ENCODE measurements around the gene TBX4. TPM values are rescaled to one million over a fixed set of nuclear protein-coding genes. Genes with fewer than 3 reads are reported as not detected.

Gene TBX4
- total RNA-seq, 1 experiment from 2014 or later, result not detected

DNA sequence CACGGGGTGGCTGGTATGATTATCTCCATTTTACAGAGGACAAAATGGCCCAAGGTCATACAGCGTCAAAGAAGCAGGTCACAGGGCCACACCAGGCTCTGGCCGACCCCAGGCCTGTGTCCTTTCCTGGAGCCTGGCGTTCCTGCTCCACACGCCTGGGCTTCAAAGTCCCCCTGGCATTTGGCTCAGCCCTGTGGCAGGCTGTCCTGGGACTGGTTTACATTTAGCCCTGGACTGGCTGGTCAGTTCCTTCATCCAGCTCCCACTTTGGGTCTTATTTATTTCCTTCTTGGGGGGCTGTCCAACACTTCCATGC is 37.3 kb upstream of the TBX4 start:
- CTCF ChIA-PET, result interaction anchor here (0.7 to 0.9 kb wide), 2 partner anchors 147 to 160 kb away, joined by 3 to 6 read pairs; no protein-coding TSS in a partner anchor
- BruUV-seq (replicated peaks), result no TSS peak
- H3K9me3 ChIP-seq (ENCODE audit: low read length), result no peaks in the 10 kb centered on the region
- H3K9ac ChIP-seq (ENCODE audit: low read length), result no peak overlapping the region
- H3F3A ChIP-seq (ENCODE audit: low read length, unreplicated experiment), result no peaks in the 10 kb centered on the region
- no peak overlapping the region for H3K27ac ChIP-seq (ENCODE audit: low read length)
- no peak overlapping the region for H3K4me3 ChIP-seq (ENCODE audit: low read length)
- no peaks in the 10 kb centered on the region for H3K27me3 ChIP-seq (ENCODE audit: low read length)
- no peaks in the 10 kb centered on the region for H4K20me1 ChIP-seq (ENCODE audit: low read length)
- H3K4me1 ChIP-seq (ENCODE audit: insufficient read depth, low read length), result peaks cover 25% of the 10 kb centered on the region
- DNase-seq (no peak), ATAC-seq (no peak)
- intact Hi-C loops (cut with micrococcal nuclease), result loop anchor here (5.0 to 10.0 kb wide), 2 partner anchors 270 to 513 kb away; no protein-coding TSS in a partner anchor
- POLR2A ChIA-PET (ENCODE audit: unreplicated experiment), result no interaction called here
- no peak overlapping the region for H3K4me2 ChIP-seq (ENCODE audit: low read length)
- peaks cover 9% of the 10 kb centered on the region for H3K79me2 ChIP-seq (ENCODE audit: low read length)
- H3K36me3 ChIP-seq (ENCODE audit: low read depth, low read length), result no peaks in the 10 kb centered on the region
- H3K9me2 ChIP-seq (replicated peaks; ENCODE audit: low read length), result no peaks in the 10 kb centered on the region
- H2AFZ ChIP-seq (ENCODE audit: low read length), result no peak overlapping the region
- TF ChIP-seq, protein P1, sequence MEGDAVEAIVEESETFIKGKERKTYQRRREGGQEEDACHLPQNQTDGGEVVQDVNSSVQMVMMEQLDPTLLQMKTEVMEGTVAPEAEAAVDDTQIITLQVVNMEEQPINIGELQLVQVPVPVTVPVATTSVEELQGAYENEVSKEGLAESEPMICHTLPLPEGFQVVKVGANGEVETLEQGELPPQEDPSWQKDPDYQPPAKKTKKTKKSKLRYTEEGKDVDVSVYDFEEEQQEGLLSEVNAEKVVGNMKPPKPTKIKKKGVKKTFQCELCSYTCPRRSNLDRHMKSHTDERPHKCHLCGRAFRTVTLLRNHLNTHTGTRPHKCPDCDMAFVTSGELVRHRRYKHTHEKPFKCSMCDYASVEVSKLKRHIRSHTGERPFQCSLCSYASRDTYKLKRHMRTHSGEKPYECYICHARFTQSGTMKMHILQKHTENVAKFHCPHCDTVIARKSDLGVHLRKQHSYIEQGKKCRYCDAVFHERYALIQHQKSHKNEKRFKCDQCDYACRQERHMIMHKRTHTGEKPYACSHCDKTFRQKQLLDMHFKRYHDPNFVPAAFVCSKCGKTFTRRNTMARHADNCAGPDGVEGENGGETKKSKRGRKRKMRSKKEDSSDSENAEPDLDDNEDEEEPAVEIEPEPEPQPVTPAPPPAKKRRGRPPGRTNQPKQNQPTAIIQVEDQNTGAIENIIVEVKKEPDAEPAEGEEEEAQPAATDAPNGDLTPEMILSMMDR (conservative IDR thresholded peaks at IDR 0.05; ENCODE audit: low read depth, low read length), result no peak
- TF ChIP-seq EZH2 (IDR thresholded peaks at IDR 0.05; ENCODE audit: low read length, unreplicated experiment) (no peak), EZH2phosphoT487 (IDR thresholded peaks at IDR 0.05; ENCODE audit: borderline replicate concordance, low read length) (no peak)

DNA sequence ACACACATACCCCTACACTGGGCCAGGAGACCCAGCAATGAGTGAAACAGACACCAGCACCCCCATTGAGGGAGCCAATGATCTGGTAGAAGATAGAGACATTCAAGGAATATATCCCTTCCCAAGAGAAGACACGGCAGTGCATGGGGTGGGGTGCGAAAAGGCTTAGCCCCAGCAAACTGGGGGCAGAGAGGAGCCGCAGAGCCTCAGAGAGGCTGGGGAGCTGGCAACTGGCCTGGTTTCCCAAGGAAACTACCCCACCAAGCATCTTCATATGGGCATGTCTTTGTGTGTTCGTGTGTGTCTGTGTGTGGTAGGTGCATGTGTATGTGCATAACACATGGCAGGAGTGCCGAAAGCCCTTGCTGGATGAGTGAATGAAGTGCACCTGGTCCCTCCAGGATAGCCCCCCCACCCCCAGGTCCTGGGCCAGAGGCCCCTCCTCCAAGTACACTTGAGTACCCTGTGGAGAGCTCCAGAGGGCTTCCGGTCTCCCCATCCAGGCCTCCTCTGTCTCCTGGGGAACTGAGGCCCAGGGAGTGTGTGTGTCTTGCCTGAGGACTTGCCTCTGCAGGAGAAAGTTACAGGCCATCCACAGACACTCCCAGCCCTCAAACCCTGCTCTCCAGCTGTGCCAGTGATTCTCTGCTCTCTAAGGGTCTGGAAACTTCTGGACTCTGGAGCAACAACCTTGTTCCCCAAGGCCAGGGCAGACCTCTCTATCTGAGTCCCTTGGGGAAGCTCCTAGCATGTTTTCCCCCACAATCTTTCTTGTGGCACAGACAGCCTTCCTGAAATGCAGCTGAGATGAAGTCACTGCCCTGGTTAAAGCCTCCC is 36.6 kb upstream of the TBX4 start:
- Histone ChIP-seq H2AFZ (ENCODE audit: low read length) (no peak overlapping the region), H3K4me2 (ENCODE audit: low read length) (no peak overlapping the region), H3K4me1 (ENCODE audit: insufficient read depth, low read length) (peaks cover 25% of the 10 kb centered on the region), H3K4me3 (ENCODE audit: low read length) (no peak overlapping the region), H3K9me3 (ENCODE audit: low read length) (no peaks in the 10 kb centered on the region), H3K36me3 (ENCODE audit: low read depth, low read length) (no peaks in the 10 kb centered on the region), H4K20me1 (ENCODE audit: low read length) (no peaks in the 10 kb centered on the region), H3F3A (ENCODE audit: low read length, unreplicated experiment) (no peaks in the 10 kb centered on the region), H3K9ac (ENCODE audit: low read length) (no peak overlapping the region), H3K27ac (ENCODE audit: low read length) (no peak overlapping the region), H3K27me3 (ENCODE audit: low read length) (no peaks in the 10 kb centered on the region), H3K79me2 (ENCODE audit: low read length) (peaks cover 9% of the 10 kb centered on the region), H3K9me2 (replicated peaks; ENCODE audit: low read length) (no peaks in the 10 kb centered on the region)
- ATAC-seq, result no peak
- intact Hi-C loops (cut with micrococcal nuclease), result loop anchor here (1.0 to 10.0 kb wide), 3 partner anchors 136 to 269 kb away; no protein-coding TSS in a partner anchor
- TF ChIP-seq EZH2phosphoT487 (IDR thresholded peaks at IDR 0.05; ENCODE audit: borderline replicate concordance, low read length), result no peak
- TF ChIP-seq, protein P1 (conservative IDR thresholded peaks at IDR 0.05; ENCODE audit: low read depth, low read length), result no peak
- no peak for TF ChIP-seq EZH2 (IDR thresholded peaks at IDR 0.05; ENCODE audit: low read length, unreplicated experiment)
- CTCF ChIA-PET, result interaction anchor here (0.5 to 1.2 kb wide), 5 partner anchors 136 to 408 kb away, joined by 3 to 9 read pairs (median 4); no protein-coding TSS in a partner anchor
- POLR2A ChIA-PET (ENCODE audit: unreplicated experiment), result interaction anchor here (0.6 kb wide), 1 partner anchor 11 kb away, joined by 3 read pairs; no protein-coding TSS in a partner anchor
- no peak for DNase-seq
- BruUV-seq (replicated peaks), result no TSS peak

DNA sequence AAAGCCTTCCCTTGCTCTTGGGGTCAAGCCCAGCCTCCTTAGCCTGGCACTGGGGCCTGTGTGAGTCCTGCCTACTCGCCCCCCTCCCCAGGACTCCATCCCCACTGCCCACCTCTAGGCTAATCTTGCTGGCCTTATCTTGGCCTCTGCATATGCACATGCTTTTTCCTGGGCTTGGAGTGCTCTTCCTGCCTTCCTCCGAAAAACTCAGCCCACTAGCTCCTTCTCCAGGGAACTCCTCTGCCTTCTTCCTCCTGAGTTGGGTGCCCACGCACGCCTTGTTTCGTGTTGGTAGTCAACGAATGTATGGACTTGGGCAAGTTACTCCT is 36.0 kb upstream of the TBX4 start:
- BruUV-seq (replicated peaks), result no TSS peak
- H3K27ac ChIP-seq (ENCODE audit: low read length), result no peak overlapping the region
- H3K9me3 ChIP-seq (ENCODE audit: low read length), result no peaks in the 10 kb centered on the region
- no peaks in the 10 kb centered on the region for H3K9me2 ChIP-seq (replicated peaks; ENCODE audit: low read length)
- TF ChIP-seq EZH2 (IDR thresholded peaks at IDR 0.05; ENCODE audit: low read length, unreplicated experiment), result no peak
- TF ChIP-seq EZH2phosphoT487 (IDR thresholded peaks at IDR 0.05; ENCODE audit: borderline replicate concordance, low read length), result no peak
- TF ChIP-seq, protein P1 (conservative IDR thresholded peaks at IDR 0.05; ENCODE audit: low read depth, low read length), result no peak
- intact Hi-C loops (cut with micrococcal nuclease), result loop anchor here (1.0 to 10.0 kb wide), 3 partner anchors 135 to 269 kb away; no protein-coding TSS in a partner anchor
- peaks cover 9% of the 10 kb centered on the region for H3K79me2 ChIP-seq (ENCODE audit: low read length)
- no peaks in the 10 kb centered on the region for H3K36me3 ChIP-seq (ENCODE audit: low read depth, low read length)
- ChIA-PET POLR2A (ENCODE audit: unreplicated experiment) (interaction anchor here (0.6 kb wide), 1 partner anchor 11 kb away, joined by 3 read pairs; no protein-coding TSS in a partner anchor), CTCF (interaction anchor here (0.5 to 1.2 kb wide), 5 partner anchors 136 to 408 kb away, joined by 3 to 9 read pairs (median 4); no protein-coding TSS in a partner anchor)
- H3K27me3 ChIP-seq (ENCODE audit: low read length), result no peaks in the 10 kb centered on the region
- H3K4me1 ChIP-seq (ENCODE audit: insufficient read depth, low read length), result peaks cover 23% of the 10 kb centered on the region
- peak overlapping the region; percentile 54 for H3K4me2 ChIP-seq (ENCODE audit: low read length)
- ATAC-seq (no peak), DNase-seq (no peak)
- H4K20me1 ChIP-seq (ENCODE audit: low read length), result no peaks in the 10 kb centered on the region
- peak overlapping the region; percentile 60; the same call in 1 of the 2 replicates for H2AFZ ChIP-seq (ENCODE audit: low read length)
- H3F3A ChIP-seq (ENCODE audit: low read length, unreplicated experiment), result no peaks in the 10 kb centered on the region
- no peak overlapping the region for H3K4me3 ChIP-seq (ENCODE audit: low read length)
- no peak overlapping the region for H3K9ac ChIP-seq (ENCODE audit: low read length)

Data from PC-3 (cell line).